DMS153 treated with DMSO at 0.1 percent for 48 hours (cell line): ENCODE data around the gene C7orf25.

Experiments used
- DNase-seq: peaks from one replicate; lab custom pipeline; 2025; ENCODE audit not compliant: unreplicated experiment; lab: John Stamatoyannopoulos, UW

The C7orf25 gene

DNA sequence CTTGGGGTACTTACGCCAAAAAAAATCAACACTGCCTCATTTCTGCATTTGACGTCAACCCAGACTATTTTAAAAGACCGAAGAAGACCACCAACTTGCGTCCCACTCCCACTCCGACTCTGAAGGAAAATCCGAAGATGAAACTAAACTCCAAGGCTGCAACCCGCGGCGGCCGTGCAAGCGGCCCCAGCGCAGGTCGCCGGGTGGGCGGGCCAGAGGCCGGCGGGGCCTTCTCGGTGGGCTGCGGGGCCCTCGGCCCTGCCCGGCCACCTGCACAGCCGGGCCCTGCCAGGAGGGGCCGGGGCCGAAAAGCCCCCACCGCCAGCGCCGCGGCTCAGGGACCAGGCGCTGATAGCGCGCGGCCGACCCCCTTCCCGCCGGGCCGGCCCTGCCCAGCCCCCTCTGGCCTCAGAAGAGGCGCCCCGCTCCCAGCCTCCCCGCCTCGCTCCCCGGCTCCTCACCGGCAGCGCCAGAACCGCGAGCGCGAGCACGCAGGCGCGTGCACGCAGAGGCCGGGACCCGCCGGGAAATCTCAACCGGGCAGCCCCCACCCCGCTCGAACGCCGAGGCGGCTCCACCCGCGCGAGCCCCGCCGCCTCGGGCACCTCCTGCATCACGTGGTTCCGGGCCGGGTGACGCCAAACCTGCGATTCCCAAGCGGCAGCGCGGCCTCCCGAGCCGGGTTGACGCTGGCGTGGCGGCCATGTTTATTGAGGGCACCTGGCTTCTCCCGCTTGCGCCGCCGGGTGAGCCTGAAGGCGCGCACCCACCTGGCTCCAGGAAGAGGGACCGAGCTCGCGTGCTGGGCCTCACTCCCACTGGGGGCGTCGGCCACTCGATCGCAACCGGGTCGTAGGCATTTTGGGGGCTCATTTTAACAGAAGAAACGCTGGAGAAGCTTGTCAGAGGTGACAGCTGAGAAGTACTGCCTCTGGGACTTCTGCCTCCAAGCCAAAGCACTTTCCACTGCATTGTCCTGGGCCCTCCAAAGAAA lies at the start of gene C7orf25:
Gene C7orf25, minus strand, starts transcription at position 617 of the 994 bp plus-strand sequence. CDS start 1,170 bp downstream, outside the sequence.
- DNase-seq = peak; percentile 98

DNA sequence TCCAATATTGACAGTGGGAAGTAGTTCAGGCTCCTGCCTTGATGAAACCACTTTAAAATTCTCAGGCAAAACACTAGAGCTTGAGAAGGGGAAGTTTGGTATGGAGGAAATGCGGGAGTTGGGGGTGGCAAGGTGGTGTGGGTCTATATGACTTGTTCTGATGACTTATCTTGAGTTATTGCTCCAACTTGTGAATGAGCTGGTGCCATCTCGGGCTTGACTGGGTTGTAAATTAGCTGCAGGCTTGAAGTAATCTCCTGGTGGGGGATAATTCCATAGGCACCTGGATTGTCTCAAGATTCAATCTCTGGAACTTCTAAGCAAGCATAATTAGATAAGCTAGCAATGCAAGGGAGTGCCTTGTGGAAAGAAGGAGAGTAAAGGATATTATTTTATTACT lies 49.3 kb upstream of the C7orf25 start:
- DNase-seq = no peak

DNA sequence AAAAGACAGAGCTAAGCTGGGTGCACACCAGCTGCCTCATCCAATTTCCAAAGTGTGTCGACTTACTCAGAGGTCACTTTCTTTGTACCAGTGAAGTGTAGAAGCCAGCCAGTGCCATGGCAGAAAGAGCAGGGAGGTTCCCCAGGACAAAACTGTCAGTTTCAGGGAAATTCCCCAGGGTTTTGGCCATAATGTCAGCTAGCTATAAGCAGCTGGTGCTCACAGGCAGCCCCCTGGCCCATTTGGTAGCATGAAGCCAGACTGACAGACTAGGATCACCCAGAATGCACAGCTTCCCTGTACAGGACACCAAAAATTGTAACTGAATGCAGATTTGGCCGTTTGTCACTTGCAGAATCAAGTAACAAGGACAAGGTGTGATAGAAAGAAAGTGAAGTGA lies 48.9 kb upstream of the C7orf25 start:
- DNase-seq = no peak

DNA sequence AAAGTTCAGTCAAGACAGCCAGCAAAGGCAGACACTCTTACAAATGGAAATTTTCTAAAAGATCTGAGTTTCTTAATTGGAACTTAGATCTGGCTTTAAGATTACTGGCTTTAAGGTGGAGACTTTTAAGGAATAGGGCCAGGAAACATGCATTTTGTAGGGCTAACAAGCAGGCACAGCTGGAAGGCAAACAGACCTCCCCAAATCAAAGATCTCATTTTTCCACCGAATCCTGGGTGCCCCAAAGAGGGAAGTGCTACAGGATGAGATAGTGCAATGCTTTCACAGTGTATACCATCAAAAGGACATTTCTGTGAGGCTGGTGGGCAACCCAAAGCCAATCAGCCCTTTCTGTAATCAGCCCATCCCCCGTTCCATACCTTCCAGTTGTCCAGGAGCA lies 47.7 kb upstream of the C7orf25 start:
- DNase-seq = no peak

DNA sequence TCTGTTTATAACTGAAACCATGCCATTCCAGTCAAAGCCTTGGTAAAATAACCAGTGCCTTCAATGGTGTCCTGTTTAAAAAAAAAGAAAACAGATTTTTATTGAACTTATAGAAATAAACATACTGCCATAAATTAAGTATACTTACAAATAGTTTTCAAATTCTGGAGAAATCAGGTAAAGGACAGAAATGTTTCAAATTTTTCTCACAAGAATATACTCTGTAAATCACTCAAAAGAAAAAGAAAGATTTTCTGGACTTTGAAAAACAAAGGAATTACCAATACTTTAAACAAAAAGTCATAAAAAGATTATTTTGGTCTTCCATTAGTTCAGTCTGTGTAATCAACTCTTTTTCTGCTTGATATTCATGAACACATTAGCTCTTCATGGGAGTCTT lies 44.2 kb upstream of the C7orf25 start:
- no peak for DNase-seq

DNA sequence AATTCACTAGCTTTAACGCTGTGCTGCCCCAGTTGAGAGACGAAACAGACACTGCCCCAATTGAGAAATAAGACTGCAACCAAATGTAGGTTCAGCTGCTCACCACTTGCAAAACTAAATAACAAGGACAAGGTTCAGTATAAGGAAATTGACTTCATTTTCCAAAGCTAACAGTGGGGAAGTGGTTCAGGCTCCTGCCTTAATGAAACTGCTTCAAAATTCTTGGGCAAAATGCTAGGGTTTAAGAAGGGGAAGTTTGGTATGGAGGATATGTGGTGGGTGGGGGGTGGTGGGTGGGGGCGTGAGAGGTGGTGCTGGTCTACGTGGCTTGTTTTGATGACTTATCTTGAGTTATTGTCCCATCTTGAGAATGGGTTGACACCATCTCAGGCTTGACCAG lies 42.1 kb upstream of the C7orf25 start:
- DNase-seq = no peak

DNA sequence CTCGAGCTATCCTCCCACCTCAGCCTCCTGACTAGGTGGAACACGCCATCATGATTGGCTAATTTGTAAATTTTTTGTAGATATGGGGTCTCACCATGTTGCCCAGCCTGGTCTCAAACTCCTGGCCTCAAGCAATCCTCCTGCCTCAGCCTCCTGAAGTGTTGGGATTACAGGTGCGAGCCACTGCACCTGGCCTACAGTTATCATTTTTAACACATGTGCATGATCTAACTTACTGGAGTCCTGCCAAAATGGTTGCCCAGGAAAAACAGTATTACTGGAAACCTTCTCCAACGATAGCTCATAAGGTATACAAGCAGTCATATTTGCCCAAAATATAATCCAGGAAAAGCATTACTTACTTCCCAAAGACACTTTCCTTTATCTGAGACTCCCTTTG lies 40.5 kb upstream of the C7orf25 start:
- DNase-seq = no peak

DNA sequence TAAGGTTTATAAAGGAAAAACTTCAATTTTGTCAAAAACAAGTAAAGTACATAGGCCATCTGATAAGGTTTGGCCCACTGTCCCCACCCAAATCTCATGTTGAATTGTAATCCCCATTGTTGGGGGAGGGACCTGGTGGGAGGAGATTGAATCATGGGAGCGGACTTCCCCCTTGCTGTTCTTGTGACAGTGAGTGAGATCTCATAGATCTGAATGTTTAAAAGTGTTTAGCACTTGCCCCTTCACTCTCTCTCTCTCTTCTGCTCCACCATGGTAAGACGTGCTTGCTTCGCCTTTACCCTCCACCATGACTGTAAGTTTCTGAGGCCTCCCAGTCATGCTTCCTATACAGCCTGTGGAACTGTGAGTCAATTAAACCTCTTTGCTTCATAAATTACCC lies 38.5 kb upstream of the C7orf25 start:
- no peak for DNase-seq

DNA sequence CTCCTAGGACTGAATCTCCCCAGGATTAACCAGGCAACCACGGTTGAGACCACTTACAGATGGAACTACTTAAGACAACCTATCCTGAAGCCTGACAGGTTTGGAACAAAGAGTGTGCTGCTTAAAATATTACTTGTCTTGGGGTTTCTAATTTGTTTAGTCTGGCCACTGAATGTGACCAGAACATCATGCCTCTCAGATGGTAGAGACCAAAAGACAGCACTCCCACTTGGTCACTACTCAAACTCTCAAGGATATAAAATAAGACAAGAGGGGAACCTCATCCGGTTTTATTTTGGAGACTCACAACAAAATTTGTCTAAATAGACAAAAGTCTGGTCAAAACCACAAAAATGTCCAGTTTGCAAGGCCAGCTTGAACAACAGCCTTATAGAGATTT lies 35.7 kb upstream of the C7orf25 start:
- no peak for DNase-seq

DNA sequence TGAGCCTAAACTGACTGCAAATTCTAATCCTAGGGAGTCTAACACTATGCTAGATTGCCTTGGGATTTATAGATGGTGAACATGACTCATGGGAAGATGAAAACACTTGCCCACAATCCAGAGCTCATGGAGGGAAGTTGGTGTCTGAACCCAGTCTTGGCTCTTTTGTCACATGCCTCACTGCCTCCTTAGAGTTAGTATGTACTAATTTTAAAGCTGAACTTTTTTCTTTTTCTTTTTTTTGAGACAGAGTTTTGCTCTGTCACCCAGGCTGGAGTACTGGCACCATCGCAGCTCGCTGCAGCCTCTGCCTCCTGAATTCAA lies 34.7 kb upstream of the C7orf25 start:
- no peak for DNase-seq

DNA sequence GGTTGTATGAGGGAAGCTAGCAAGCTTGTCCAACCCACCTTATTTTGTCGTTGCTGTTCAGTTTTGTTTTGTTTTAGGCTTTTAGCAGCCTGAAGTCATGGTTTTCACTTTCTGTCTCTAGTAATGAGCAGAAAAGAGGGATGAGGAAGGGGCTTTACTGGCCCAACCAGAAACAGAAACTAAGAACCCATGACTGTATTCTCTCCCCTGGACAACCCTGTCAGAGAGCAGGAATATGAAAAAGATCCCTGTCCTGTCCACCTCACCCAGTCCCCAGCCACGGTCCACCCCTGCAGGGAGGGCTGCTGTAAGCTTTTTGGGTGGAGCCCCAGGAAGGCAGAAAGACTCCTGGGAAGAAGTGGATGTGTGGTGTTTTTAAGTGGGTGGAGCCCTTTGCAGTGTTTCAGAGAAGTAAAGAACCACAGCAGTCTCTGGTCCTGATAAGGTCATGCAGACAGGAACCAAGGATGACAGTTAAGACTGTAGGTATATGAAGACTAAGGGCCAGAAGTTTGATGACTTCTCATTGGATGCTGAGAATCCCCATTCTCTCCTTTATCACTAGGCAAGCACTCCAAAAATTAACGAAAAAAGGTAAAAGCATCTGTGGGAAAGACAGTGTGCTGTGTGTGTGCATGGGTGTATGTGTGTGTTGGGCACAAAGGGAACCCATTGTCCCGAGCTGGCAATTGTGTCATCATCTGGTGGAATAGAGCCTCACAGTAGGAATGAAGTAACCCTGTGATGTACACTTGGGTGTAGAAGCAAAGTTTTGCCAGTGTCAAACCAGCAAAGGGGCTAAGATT lies 34.2 kb upstream of the C7orf25 start:
- no peak for DNase-seq

DNA sequence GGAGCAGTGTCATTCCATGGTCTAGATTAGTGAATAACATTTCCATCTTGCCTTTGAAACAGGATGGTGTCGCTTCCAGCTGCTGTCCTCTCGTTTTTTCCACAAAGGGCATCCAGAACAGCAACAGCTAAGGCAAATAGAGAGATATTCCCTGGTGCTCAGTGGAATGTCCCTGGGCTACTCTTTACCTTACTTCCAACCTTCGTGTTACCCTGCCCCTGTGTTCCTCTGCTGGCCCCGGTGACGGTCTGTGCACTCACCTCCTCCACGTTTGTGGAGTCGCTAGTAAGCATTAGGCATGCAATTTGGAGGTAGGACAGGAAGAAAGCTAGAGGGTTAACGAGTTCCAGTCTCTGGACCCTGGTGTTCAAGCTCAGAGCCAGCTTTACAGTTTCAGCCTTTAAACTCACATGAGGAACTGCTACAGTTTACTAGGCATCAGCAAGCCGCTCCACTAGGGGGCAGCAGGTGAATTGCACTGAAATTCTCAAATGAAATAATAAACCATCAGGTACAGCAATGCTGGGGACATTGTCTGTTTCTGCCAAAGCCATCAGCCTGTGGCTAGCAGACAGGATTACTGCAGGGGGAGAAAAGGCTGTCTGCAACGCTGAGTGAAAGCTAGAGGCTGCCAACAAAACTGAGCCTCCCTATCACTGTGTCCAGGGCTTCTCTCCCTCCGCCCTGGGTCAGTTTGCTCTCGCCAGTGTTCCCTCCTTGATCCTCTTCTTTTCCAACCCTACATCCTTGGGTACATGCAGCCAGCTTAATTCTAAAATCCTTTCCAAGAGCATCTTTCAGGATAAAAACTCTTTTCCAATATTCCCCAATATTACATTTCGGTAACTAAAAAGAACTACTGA lies 29.3 kb upstream of the C7orf25 start:
- peak; percentile 71 for DNase-seq

DNA sequence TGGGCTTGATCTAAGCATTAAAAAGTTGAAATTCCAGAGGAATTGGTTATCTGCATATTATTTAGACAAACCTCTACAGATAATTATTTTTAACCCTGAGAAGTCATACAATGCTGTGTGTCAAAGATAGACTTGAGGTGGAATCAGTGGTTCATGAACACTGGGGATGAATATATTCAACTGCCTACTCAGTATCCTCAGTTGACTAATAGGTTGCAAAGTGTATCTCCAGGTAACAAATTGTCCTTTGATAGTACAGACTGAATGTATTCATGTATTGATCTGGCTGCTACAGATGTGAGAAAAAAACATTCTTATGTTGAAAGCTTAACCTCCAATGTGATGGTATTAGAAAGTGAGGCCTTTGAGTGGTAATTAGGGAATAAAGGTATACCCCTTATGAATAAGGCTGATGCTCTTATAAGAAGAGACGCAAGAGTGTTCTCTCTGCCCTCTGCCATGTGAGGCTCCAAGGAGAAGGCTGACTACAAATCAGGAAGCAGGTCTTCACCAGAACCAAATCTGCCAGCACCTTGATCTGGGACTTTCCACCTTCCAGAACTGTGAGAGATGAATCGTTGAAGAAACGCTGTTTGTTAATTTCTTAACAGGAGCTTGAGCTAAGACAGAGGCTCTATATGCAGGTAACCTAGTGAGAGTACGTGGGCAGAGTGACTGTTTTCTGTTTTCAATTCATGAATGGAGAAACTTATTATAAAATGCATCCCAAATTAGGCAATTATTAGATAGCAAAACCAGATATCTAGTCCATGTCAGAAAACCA lies 27.8 kb upstream of the C7orf25 start:
- DNase-seq = no peak

DNA sequence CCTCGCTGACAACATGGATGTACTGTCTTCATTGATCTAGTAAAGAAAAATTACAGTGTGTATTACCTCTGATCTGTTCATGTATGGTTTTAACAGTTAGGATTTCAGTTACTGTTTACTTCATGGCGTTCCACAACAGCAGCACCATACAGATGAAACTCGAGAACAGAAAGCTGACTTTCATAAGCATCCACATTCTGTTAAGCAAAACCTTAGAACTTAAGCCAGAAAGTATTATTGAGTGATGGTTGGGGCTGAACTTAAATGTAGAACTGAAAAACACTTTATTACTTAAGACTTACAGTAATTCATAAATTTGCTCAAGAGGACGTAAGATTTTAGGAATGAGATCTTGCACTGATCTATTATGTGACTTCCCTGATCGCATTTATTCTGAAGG lies 24.0 kb upstream of the C7orf25 start:
- DNase-seq = no peak

DNA sequence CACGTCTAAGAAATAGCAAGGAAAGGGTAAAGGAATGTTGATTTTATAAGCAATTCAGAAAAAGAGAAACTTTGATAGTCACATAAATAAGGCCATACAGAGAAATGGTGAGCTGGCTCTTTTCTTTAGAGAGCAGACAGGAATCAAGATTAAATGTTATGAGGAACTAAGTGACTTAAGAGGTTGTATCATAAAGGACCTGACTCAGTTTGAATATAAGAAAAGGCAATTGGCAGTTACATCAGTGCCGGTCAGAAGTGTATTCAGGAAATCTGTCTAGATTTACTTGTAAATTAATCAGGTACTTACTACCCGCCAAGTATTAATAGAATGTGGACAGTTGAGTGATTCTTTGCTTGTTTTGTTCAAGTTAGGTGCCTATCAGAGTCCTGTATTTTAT lies 22.4 kb upstream of the C7orf25 start:
- no peak for DNase-seq

DNA sequence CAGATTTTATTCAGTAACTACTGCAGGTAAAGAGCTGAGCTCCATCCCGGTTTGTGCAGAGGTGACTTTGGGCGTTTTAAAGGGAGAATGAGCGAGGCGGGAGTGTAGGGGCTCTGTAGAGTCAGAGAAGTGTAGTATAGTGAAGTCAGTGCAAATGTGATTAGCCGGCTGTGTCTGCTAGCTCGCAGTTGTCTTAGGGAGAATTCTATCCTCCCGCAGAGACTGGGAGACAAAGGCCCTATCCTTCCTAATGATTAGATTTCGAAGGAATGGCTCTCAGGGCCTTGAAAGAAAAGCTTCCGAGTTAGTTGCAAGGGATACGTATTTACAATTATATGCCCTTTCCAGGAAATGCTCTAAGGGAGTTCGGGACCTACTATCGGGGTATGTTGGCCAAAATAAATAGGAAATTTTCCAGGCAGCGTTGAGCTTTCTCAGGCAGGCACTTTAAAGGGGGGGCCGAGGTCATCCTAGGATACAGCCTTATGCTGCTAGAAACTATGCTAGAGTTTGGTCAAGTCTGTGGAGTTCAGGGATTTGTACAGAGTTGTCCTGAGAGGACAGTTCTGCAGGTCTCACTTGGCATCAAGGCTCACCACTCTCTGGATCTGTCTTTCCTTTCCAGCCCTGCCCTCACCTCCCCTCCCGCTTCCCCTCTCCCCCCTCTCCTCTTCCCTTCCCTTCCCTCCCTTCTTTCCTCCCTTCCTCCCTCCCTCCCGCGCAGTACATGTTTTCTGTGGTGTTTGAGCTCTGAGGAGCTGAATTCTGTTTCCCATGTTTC lies 21.1 kb upstream of the C7orf25 start:
- no peak for DNase-seq

DNA sequence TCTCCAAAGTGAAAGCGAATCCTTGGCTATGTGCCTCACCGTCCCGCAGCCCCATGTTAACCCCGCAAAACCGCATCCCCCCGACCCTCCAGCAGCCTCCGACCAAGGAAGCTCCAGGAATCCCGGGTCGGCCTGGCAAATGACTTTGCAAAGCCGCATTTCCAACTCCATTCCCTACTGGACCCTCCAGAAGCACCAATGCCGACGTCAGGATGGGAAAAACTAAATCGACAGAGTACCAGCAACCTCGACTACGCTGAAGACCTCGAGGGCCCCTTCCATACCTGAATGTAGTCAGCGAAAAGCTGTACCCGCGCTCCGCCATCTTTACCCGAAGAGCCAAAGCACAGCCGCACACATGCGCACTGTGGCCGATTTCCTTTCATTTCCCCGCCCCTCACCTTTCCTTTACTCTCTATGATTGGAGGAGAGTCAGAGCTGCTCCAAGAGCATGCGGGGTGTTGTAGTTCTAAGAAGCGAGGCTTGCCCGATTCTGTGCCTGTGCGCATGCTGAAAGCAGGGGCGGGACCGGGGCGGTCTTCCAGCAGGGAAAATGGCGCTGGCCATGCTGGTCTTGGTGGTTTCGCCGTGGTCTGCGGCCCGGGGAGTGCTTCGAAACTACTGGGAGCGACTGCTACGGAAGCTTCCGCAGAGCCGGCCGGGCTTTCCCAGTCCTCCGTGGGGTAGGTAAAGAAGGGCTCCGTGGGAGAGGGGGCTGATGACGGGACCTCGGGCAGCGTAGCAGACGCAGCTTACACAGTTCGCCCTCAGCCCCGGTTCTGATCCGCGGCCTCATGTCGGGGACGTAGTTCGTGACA lies 20.2 kb upstream of the C7orf25 start, which contains the start of the genes MRPL32 and PSMA2:
Gene MRPL32, plus strand, starts transcription at position 543 of the 818 bp plus-strand sequence. Its CDS starts 11 bp downstream, at position 554.
Gene PSMA2, minus strand, starts transcription at position 341 of the 818 bp plus-strand sequence. Its CDS starts 16 bp downstream, at position 325.
- peak; percentile 99 for DNase-seq

DNA sequence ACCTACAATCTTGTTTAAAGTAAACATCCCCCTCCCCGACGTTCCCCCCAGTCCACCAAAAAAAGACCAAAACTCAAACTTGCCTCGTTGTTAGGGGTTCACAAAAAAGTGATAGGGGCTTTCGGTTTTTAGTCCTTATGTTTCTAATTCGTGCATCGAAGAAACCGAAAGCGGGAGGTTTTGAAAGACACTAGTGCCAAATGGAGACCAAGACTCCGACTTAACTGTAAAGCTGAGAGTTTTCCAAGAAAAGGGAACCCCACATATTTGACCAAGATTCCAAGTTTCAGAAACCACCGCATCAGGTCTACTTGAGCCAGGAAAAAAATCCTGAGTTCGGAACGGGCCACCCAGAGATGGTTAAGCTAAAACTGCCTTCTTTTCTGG lies 19.6 kb upstream of the C7orf25 start:
- no peak for DNase-seq

DNA sequence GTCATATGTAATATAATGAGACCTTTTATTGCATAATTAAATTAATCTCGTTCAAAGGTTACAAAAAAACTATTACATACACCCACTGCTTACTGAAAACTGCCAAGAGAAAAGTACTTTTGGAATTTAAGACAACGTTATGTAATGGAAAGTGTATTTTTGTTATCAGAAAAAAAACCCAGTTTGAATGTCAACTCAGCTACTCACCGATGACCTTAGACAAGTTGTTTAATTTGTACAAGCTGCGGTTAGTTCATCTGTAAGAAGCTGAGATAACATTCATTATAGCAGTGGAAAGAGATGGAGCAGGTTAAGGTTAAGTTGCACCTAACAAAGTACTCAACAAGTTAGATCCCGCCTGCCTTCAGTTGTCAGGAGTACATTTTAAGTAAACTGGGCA lies 19.0 kb upstream of the C7orf25 start:
- no peak for DNase-seq
